Mesothelial cell of epicardium (in vitro differentiated cells): Measurements from ENCODE around the gene SPATA2L. TPM values are rescaled to one million over a fixed set of nuclear protein-coding genes. Genes with fewer than 3 reads are reported as not detected.

ENCODE experiments used
- DNase-seq, 2 experiments: peaks; one replicate each; pipeline ENCODE4 v3.0.0; 2021; ENCODE audit warnings: low spot score in 2 of 2; ENCODE audit not compliant: unreplicated experiment in 2 of 2
- H3K27ac Mint-ChIP-seq: 2 replicates; pipeline ENCODE4 v1.8.0; 2021; ENCODE audit warnings: mixed read lengths
- H3K27me3 Mint-ChIP-seq: 2 replicates; pipeline ENCODE4 v1.8.0; 2021; ENCODE audit warnings: low read depth, mixed read lengths
- H3K36me3 Mint-ChIP-seq: 2 replicates; pipeline ENCODE4 v1.8.0; 2021; ENCODE audit warnings: mixed read lengths
- H3K4me1 Mint-ChIP-seq: 2 replicates; pipeline ENCODE4 v1.8.0; 2021; ENCODE audit warnings: mixed read lengths
- H3K4me3 Mint-ChIP-seq: 2 replicates; pipeline ENCODE4 v1.8.0; 2021; ENCODE audit warnings: mild to moderate bottlenecking, moderate library complexity, mixed read lengths
- H3K9me3 Mint-ChIP-seq: 2 replicates; pipeline ENCODE4 v1.8.0; 2021; ENCODE audit warnings: mixed read lengths
- total RNA-seq: library from RNA; stranded (reverse); gene quantifications from 3 replicates; pipeline ENCODE4 v1.2.1, GENCODE V29; 2021
- TF ChIP-seq, protein P1 (sequence below): fragments of 200-600 bp; sonication (generic); IDR thresholded peaks from one replicate; pipeline ENCODE4 v1.5.0; 2021; ENCODE audit warnings: antibody characterized with exemption; ENCODE audit not compliant: unreplicated experiment

SPATA2L gene
- total RNA-seq, 1 donor from 2014 or later = 7.5 TPM

DNA sequence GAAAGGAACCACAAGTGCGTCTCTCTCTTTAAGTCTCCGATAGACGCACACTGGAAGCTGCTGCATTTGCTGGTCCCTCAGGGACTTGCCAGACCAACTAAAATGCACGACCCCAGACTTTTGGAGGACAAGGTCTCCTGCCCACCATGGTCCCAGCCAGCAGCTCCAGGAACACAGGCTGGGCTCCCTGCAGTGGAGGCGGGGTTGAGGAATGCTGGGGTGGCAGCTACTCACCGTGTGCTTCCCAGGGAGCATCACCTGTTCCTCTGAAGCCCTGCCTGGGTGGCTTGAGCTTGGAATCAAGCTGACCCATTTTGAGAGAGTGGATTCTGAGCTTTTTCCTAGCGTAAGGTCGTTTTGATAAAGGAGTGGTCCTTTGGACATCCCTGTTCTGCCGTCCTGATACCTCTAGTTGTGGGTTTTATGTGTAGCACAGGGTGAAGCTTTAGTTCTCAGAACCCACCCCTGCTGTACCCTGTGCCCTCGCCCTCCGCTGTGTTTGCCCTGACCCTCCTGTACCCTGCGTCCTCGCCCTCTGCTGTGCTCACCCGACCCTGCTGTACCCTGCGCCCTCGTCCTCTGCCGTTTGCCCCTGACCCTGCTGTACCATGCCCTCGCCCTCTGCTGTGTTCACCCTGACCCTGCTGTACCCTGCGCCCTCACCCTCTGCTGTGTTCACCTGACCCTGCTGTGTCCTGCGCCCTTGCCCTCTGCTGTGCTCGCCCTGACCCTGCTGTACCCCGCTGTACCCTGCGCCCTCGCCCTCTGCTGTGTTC, 30.8 kb upstream of the SPATA2L start:
- H3K9me3 Mint-ChIP-seq = no peaks in the 10 kb centered on the region
- TF ChIP-seq, protein P1, sequence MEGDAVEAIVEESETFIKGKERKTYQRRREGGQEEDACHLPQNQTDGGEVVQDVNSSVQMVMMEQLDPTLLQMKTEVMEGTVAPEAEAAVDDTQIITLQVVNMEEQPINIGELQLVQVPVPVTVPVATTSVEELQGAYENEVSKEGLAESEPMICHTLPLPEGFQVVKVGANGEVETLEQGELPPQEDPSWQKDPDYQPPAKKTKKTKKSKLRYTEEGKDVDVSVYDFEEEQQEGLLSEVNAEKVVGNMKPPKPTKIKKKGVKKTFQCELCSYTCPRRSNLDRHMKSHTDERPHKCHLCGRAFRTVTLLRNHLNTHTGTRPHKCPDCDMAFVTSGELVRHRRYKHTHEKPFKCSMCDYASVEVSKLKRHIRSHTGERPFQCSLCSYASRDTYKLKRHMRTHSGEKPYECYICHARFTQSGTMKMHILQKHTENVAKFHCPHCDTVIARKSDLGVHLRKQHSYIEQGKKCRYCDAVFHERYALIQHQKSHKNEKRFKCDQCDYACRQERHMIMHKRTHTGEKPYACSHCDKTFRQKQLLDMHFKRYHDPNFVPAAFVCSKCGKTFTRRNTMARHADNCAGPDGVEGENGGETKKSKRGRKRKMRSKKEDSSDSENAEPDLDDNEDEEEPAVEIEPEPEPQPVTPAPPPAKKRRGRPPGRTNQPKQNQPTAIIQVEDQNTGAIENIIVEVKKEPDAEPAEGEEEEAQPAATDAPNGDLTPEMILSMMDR = no peak
- H3K27ac Mint-ChIP-seq = no peak overlapping the region
- DNase-seq = no peak
- peaks cover 35% of the 10 kb centered on the region for H3K36me3 Mint-ChIP-seq
- peaks cover 9% of the 10 kb centered on the region for H3K4me1 Mint-ChIP-seq
- no peak overlapping the region for H3K4me3 Mint-ChIP-seq
- H3K27me3 Mint-ChIP-seq = no peaks in the 10 kb centered on the region

DNA sequence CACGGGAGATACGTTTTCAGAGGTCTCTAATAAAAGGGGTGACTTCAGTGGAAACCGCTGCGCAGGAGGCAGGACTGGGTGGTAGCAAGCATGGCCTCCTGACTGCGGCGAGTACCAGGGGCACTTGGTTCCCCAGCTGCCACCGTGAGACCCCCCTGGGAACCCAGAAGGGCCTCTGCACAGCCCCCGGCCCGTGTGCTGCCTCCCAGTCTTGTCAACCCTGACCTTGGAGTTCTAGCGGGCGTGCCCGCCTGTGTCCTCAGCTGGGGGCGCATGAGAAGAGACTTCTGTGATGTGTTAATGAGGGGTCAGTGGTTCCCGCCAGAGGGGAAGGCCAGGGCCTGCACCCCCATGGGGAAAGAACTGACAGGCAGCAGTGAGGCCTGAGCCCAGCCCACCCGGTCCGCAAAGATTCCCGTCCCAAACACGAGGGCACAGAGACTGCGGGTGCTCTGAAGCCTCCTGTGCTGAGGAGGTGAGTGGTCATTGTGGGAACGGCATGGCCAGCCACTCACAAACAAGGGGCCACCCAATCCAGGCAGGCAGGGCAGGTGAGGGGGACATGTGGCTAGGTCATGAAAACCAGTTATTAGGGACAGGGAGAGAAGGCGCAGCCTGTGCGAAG, 29.2 kb upstream of the SPATA2L start:
- TF ChIP-seq, protein P1 = no peak
- no peak for DNase-seq
- H3K27ac Mint-ChIP-seq = peak overlapping the region; percentile 69
- no peaks in the 10 kb centered on the region for H3K9me3 Mint-ChIP-seq
- H3K4me3 Mint-ChIP-seq = no peak overlapping the region
- H3K4me1 Mint-ChIP-seq = peaks cover 9% of the 10 kb centered on the region
- peaks cover 35% of the 10 kb centered on the region for H3K36me3 Mint-ChIP-seq
- no peaks in the 10 kb centered on the region for H3K27me3 Mint-ChIP-seq

DNA sequence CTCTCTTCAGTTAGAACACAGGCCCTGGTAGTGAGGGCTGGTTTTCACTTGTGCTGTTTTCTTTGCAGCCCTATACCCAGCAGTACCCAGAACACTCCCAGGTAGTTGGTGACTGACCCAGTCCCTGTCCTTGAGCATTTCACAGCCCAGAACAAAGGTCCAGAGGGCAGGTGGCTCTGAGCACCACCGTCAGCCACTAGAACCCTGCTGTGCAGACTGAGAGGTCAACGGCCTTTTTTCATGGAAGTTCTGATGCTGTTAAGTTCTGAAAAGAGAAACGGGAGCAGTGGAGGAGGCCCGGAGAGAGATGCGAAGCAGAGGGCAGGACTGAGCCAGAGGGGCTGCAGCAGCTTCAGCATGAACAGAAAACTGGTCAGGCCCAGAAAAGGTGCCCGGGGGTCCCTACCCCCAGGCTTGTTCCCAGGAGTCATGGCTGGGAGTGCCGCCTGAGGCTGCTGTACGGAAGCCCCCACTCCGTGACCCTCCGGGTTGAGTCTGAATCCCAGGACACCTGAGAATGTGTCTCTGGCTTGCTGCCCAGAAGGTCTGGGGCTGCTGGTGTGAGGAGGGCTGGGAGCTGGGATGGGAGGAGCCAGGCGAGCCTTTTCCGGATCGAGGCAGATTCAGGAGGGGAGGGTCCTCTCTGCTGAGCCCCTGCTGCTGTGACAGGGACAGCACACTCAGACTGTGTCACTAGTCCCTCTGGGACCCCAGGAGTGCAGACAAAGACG, 28.5 kb upstream of the SPATA2L start:
- H3K4me1 Mint-ChIP-seq = peaks cover 9% of the 10 kb centered on the region
- peak in 1 of 2 experiments; percentile 56 for DNase-seq
- H3K27ac Mint-ChIP-seq = peak overlapping the region; percentile 69
- H3K27me3 Mint-ChIP-seq = no peaks in the 10 kb centered on the region
- H3K4me3 Mint-ChIP-seq = no peak overlapping the region
- H3K9me3 Mint-ChIP-seq = no peaks in the 10 kb centered on the region
- TF ChIP-seq, protein P1 = no peak
- H3K36me3 Mint-ChIP-seq = peaks cover 30% of the 10 kb centered on the region

DNA sequence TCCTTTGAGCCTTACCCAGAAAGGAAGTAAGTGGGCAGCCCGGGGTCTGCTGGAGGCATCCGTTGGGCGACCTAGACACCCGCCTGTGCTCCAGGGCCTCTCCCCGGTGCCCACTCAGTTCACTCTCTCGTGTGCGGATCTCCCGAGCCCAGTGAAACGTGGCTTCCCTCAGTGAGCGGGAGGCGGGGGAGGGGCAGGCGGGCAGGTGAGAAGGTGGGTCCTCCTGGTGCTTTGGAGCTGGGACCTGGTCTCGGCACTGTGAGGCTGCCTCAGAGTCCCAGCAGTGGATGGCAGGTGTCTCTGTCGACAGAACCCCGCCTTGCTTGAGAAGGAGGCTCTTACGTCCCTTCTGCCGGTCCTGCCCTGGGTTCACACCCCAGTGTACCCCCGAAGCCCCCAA, 27.8 kb upstream of the SPATA2L start:
- H3K4me1 Mint-ChIP-seq = peaks cover 9% of the 10 kb centered on the region
- TF ChIP-seq, protein P1 = no peak
- no peaks in the 10 kb centered on the region for H3K9me3 Mint-ChIP-seq
- no peak overlapping the region for H3K27ac Mint-ChIP-seq
- H3K36me3 Mint-ChIP-seq = peaks cover 22% of the 10 kb centered on the region
- DNase-seq = no peak
- no peak overlapping the region for H3K4me3 Mint-ChIP-seq
- H3K27me3 Mint-ChIP-seq = no peaks in the 10 kb centered on the region

DNA sequence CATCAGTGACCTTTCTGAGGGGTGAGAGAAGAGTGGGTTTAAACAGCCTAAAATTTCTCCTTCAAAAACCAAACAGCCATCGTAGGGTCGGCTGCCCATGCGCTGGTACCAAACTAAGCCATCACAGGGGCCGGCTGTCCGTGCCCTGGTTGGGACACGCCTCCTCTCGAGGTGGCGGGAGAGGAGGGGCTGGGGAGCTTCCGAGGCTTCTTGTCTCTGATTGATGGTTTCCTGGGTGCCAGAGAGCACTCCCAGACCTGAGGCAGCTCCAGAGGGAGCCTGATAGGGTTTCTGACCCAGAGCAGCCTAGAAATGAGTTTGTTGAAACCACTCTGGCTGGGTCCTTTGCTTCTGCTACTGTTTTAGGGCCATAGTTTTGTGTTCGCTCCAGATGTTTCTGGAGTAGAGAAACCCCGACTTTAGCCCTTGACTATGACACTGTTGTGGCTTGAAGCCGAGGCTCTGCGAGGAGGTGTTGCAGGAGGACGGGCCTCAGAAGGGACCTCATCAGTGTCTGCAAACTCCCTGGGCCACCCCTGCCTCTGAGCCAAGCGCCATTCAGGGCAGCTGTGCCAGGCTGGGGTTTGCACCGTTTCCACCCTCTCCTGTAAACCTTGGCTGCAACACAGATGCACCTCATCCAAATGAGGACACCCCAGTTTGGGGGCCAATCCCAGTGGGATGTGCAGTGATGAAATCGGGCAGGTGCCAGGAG, 26.1 kb upstream of the SPATA2L start:
- Mint-ChIP-seq H3K36me3 (peaks cover 23% of the 10 kb centered on the region), H3K9me3 (no peaks in the 10 kb centered on the region), H3K27ac (peak overlapping the region; percentile 25), H3K27me3 (no peaks in the 10 kb centered on the region), H3K4me1 (peaks cover 16% of the 10 kb centered on the region), H3K4me3 (no peak overlapping the region)
- no peak for DNase-seq
- TF ChIP-seq, protein P1 = no peak
